ENCODE results near the gene SSU72. TPM values are rescaled to one million over a fixed set of nuclear protein-coding genes. Genes with fewer than 3 reads are reported as not detected.

SSU72 gene
- total RNA-seq, 1 donor from 2014 or later: 134 TPM

DNA sequence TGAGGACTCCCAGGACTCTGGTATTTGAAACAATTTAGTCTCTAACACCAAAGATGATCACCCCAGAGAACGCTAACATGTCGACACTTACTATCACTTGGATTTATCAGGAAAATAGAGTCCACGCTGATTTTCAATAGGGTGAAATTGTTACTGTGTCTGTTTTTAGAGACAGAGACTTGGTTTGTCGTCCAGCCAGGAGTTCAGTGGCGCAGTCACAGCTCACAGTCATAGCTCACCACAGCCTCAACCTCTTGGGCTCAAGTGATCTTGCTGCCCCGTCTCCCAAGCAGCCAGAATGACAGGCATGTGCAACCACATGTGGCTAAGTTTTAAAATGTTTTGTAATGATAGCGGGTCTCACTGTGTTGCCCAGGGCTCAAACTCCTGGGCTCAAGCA is 5.3 kb downstream of the SSU72 start:
- Mint-ChIP-seq H3K9me3 (no peaks in the 10 kb centered on the region), H3K36me3 (ENCODE audit: low read depth) (peaks cover 9% of the 10 kb centered on the region), H3K27ac (ENCODE audit: unreplicated experiment) (peak overlapping the region; percentile 43), H3K4me1 (peaks cover 28% of the 10 kb centered on the region), H3K4me3 (peak overlapping the region; percentile 57), H3K27me3 (ENCODE audit: low read depth) (no peaks in the 10 kb centered on the region)
- TF ChIP-seq, protein P1, sequence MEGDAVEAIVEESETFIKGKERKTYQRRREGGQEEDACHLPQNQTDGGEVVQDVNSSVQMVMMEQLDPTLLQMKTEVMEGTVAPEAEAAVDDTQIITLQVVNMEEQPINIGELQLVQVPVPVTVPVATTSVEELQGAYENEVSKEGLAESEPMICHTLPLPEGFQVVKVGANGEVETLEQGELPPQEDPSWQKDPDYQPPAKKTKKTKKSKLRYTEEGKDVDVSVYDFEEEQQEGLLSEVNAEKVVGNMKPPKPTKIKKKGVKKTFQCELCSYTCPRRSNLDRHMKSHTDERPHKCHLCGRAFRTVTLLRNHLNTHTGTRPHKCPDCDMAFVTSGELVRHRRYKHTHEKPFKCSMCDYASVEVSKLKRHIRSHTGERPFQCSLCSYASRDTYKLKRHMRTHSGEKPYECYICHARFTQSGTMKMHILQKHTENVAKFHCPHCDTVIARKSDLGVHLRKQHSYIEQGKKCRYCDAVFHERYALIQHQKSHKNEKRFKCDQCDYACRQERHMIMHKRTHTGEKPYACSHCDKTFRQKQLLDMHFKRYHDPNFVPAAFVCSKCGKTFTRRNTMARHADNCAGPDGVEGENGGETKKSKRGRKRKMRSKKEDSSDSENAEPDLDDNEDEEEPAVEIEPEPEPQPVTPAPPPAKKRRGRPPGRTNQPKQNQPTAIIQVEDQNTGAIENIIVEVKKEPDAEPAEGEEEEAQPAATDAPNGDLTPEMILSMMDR (conservative IDR thresholded peaks at IDR 0.05): no peak
- no peak for DNase-seq (ENCODE audit: low read depth, low spot score)

DNA sequence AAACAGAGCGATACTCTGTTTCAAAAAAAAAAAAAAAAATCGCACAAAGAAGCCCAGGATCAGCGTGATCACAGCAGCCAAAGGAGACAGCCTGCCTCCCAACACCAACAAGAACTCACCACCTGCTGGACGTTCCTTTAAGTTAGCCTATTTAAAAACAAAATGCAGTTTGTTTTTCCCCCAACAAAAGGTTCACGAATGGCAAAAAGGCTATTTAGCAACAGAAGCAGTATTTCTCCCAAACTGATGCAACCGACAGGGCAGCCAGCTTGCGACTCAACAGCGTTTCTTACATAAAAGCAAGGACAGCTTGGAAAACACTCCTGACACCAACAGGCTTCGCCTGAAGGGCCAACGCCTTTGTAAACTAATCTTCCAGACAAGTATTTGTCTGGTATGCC is 6.8 kb downstream of the SSU72 start:
- H3K27ac Mint-ChIP-seq (ENCODE audit: unreplicated experiment): no peak overlapping the region
- H3K36me3 Mint-ChIP-seq (ENCODE audit: low read depth): peaks cover 16% of the 10 kb centered on the region
- H3K4me1 Mint-ChIP-seq: peaks cover 21% of the 10 kb centered on the region
- no peak for DNase-seq (ENCODE audit: low read depth, low spot score)
- no peaks in the 10 kb centered on the region for H3K9me3 Mint-ChIP-seq
- no peaks in the 10 kb centered on the region for H3K27me3 Mint-ChIP-seq (ENCODE audit: low read depth)
- TF ChIP-seq, protein P1 (conservative IDR thresholded peaks at IDR 0.05): no peak
- no peak overlapping the region for H3K4me3 Mint-ChIP-seq

DNA sequence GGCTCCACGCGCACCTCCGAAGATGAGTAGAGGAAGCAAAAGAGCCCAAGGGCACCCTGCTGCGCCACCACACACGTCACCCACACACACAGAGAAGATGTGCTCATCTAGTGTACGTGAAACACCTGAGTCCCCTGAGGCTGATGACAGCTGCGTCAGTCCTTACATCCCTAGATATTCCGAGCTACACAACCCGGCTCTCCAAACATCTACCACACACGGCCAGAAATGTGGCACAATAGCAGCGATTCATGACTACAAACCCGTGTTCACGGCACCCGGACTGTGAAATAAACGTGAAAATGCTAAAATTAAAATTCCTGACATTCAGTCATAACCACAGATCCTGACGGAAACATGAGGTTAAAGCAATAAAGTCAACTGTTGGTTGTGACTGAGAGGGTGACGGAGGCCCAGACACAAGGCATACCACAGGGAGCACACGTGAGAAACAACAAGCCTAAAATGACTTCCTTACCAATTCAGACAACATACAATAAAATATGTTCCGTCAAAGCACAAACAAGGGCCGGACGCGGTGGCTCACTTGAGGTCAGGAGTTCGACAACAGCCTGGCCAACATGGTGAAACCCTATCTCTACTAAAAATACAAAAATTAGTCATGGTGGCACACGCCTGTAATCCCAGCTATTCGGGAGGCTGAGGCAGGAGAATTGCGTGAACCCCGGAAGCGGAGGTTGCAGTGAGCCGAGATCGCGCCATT is 7.3 kb downstream of the SSU72 start:
- no peak overlapping the region for H3K27ac Mint-ChIP-seq (ENCODE audit: unreplicated experiment)
- peaks cover 16% of the 10 kb centered on the region for H3K36me3 Mint-ChIP-seq (ENCODE audit: low read depth)
- no peak overlapping the region for H3K4me3 Mint-ChIP-seq

DNA sequence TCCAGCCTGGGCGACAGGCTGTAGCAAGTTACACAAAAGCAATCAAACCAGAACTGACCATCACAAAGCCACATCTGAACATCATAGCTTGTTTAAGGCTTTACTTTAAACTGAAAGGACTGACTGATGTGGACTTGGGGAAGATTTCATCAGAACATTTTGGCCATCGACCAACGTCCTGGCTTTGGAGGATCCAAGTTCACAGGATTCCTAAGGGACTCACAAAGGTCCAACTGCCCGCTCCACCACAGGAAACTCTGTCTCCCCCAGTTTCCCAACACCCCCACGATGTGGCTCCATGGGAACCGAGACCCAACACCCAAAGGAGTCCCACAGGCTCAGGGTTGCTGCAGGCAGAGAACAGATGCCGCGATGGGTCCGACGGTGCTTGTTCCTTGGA is 9.3 kb downstream of the SSU72 start:
- no peak for DNase-seq (ENCODE audit: low read depth, low spot score)
- H3K9me3 Mint-ChIP-seq: no peaks in the 10 kb centered on the region
- H3K4me1 Mint-ChIP-seq: peaks cover 16% of the 10 kb centered on the region
- no peaks in the 10 kb centered on the region for H3K27me3 Mint-ChIP-seq (ENCODE audit: low read depth)
- TF ChIP-seq, protein P1 (conservative IDR thresholded peaks at IDR 0.05): no peak
- H3K27ac Mint-ChIP-seq (ENCODE audit: unreplicated experiment): no peak overlapping the region
- H3K36me3 Mint-ChIP-seq (ENCODE audit: low read depth): peaks cover 16% of the 10 kb centered on the region
- H3K4me3 Mint-ChIP-seq: no peak overlapping the region

More for the DNA sequence above, 7.3 kb downstream of the SSU72 start:
- Mint-ChIP-seq H3K27me3 (ENCODE audit: low read depth) (no peaks in the 10 kb centered on the region), H3K9me3 (no peaks in the 10 kb centered on the region), H3K4me1 (peaks cover 21% of the 10 kb centered on the region)
- no peak for DNase-seq (ENCODE audit: low read depth, low spot score)
- TF ChIP-seq, protein P1 (conservative IDR thresholded peaks at IDR 0.05): no peak

DNA sequence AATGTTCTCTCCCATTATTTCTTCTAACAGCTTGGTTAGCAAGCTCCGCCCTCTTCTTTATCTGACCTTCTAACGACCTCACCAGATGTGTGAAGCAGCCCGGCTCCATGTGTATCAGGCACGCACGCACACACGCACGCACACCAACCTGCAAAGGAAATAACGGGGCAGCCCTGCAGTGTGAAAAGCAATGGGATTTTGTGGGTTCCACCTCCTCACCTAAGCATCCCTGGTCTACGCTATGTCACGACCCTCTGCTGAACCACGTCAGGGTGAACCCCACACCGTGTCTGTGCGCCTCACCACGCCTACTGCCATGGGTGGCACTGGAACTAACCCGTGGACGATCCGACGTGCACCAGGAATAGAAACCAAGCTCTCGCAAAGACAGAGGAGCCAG is 10.4 kb downstream of the SSU72 start:
- Mint-ChIP-seq H3K36me3 (ENCODE audit: low read depth) (peaks cover 16% of the 10 kb centered on the region), H3K4me1 (peaks cover 11% of the 10 kb centered on the region), H3K4me3 (no peak overlapping the region), H3K27me3 (ENCODE audit: low read depth) (no peaks in the 10 kb centered on the region), H3K9me3 (no peaks in the 10 kb centered on the region), H3K27ac (ENCODE audit: unreplicated experiment) (no peak overlapping the region)
- DNase-seq (ENCODE audit: low read depth, low spot score): no peak
- TF ChIP-seq, protein P1 (conservative IDR thresholded peaks at IDR 0.05): no peak
